HG03432 (cell line): ENCODE data around the gene IMP4.

Experiments
- ATAC-seq: cut with Tn5 transposase; IDR thresholded peaks from one replicate; pipeline ENCODE4 v1.9.1; 2021; ENCODE audit warnings: mild to moderate bottlenecking, moderate library complexity; ENCODE audit not compliant: unreplicated experiment

The IMP4 gene

GRCh38 chr2:130391872-130392670, 49.4 kb downstream of the IMP4 start:
- ATAC-seq = no peak

- no peak for ATAC-seq
Observed at GRCh38 chr2:130393318-130393910, 50.7 kb downstream of the IMP4 start.
